ENCODE measurements around the gene LAIR2. TPM values are rescaled to one million over a fixed set of nuclear protein-coding genes. Genes with fewer than 3 reads are reported as not detected.
A peak's percentile ranks its signal among the peaks of the same experiment; 100 is the strongest.
"Not testable (repeated sequence)": the region's sequence is repeated elsewhere in the genome, so short reads cannot be mapped to it uniquely, and the experiment has no call there.

LAIR2 gene
- total and polyA plus RNA-seq, 2 of the 13 experiments (the other 11 are each of a cell fraction or from before 2014, with no cell fraction given): 1.3 to 1.9 TPM

DNA sequence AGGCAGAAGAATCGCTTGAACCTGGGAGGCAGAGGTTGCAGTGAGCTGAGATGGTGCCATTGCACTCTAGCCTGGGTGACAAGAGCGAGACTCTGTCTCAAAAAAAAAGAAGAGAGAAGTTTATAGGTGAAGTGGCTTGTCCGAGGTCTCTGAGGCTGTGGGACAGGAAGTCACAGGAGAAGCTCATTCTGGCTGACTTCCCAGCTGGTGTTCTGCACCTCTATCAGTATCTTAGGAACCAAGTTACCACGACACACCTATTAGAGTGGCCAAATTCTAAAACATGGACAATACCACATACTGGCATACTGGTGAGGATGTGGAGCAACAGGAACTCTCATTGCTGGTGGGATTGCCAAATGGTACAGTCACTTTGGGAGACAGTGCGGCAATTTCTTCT, 7.3 kb upstream of the LAIR2 start:
- peaks cover 0 to 10% of the 10 kb centered on the region in 2 experiments; a peak in 2 of 5 replicates for H3K27me3 ChIP-seq (ENCODE audit: control insufficient read depth in 1 of 2, insufficient read depth in 2 of 2, low read length in 2 of 2)
- POLR2A ChIA-PET; in situ Hi-C loops (cut with HindIII; ENCODE audit: extremely low pct_ligation_motif_present, low pct_unique_long_range_greater_than_20kb); H3K4me2 ChIP-seq (ENCODE audit: low read depth, low read length); ATAC-seq; CTCF ChIA-PET (ENCODE audit: low intra/inter-chr PET ratio, low total read pairs); H3K9me3 ChIP-seq (ENCODE audit: low read length); H4K20me1 ChIP-seq (ENCODE audit: insufficient read depth, low read length); DNase-seq (ENCODE audit: low spot score); BruUV-seq (replicated peaks); H3K9ac ChIP-seq (ENCODE audit: insufficient read depth, low read depth, low read length); H3K4me3 ChIP-seq (replicated peaks in 1 of 3; ENCODE audit: insufficient read depth in 1 of 3, low read depth in 2 of 3, low read length in 3 of 3); H3K4me1 ChIP-seq (ENCODE audit: insufficient read depth, low read length); H3K36me3 ChIP-seq (replicated peaks in 1 of 2; ENCODE audit: control insufficient read depth in 1 of 2, insufficient read depth in 2 of 2, low read length in 2 of 2); H2AFZ ChIP-seq (ENCODE audit: low read length); intact Hi-C loops (cut with micrococcal nuclease; ENCODE audit: unreplicated experiment); H3K27ac ChIP-seq (ENCODE audit: extremely low read length, insufficient read depth, low read length); H3K79me2 ChIP-seq (ENCODE audit: insufficient read depth, low read length): not testable (repeated sequence)
- 8% methylated on average over 5 of the region's 5 CpGs for WGBS (ENCODE audit: low lambda C conversion rate)
- peak; percentile 37 for FAIRE-seq

- H3K27me3 ChIP-seq (ENCODE audit: control insufficient read depth in 1 of 2, insufficient read depth in 2 of 2, low read length in 2 of 2); H3K9ac ChIP-seq (ENCODE audit: insufficient read depth, low read depth, low read length); in situ Hi-C loops (cut with HindIII; ENCODE audit: extremely low pct_ligation_motif_present, low pct_unique_long_range_greater_than_20kb); H3K9me3 ChIP-seq (ENCODE audit: low read length); H3K79me2 ChIP-seq (ENCODE audit: insufficient read depth, low read length); POLR2A ChIA-PET; FAIRE-seq; DNase-seq (ENCODE audit: low spot score); H3K4me2 ChIP-seq (ENCODE audit: low read depth, low read length); ATAC-seq; H4K20me1 ChIP-seq (ENCODE audit: insufficient read depth, low read length); intact Hi-C loops (cut with micrococcal nuclease; ENCODE audit: unreplicated experiment); H2AFZ ChIP-seq (ENCODE audit: low read length); BruUV-seq (replicated peaks); H3K4me3 ChIP-seq (replicated peaks in 1 of 3; ENCODE audit: insufficient read depth in 1 of 3, low read depth in 2 of 3, low read length in 3 of 3); H3K4me1 ChIP-seq (ENCODE audit: insufficient read depth, low read length); CTCF ChIA-PET (ENCODE audit: low intra/inter-chr PET ratio, low total read pairs); H3K36me3 ChIP-seq (replicated peaks in 1 of 2; ENCODE audit: control insufficient read depth in 1 of 2, insufficient read depth in 2 of 2, low read length in 2 of 2); H3K27ac ChIP-seq (ENCODE audit: extremely low read length, insufficient read depth, low read length): not testable (repeated sequence)
- WGBS (ENCODE audit: low lambda C conversion rate): 36% methylated on average over 8 of the region's 15 CpGs
These were observed 4.7 kb upstream of the LAIR2 start for GRCh38 chr19:54497747-54498450.

- not testable (repeated sequence) for DNase-seq (ENCODE audit: low spot score)
These were observed 4.2 kb upstream of the LAIR2 start for GRCh38 chr19:54498451-54498772.

DNA sequence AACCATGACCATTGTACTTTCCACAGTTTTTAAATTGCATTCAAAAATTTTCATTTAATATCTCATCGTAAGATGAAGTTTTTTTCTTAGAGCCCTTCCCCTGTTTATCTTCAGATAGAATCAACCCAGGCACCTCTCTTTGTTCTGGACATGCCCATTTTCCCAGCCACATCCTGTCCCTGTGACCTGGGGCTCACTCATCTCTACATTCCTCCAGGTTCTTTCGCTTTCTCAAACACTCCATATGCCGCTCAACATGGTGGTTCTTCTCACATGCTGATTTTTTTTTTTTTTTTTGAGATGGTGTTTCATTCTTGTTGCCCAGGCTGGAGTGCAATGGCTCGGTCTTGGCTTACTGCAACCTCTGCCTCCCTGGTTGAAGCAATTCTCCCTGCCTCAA, 2.9 kb downstream of the LAIR2 start:
- H3K27me3 ChIP-seq (ENCODE audit: control insufficient read depth in 1 of 2, insufficient read depth in 2 of 2, low read length in 2 of 2): not testable (repeated sequence)

More at GRCh38 chr19:54498451-54498772, 4.2 kb upstream of the LAIR2 start:
- WGBS (ENCODE audit: low lambda C conversion rate): 51% methylated on average over 8 of the region's 9 CpGs
- H3K27ac ChIP-seq (ENCODE audit: extremely low read length, insufficient read depth, low read length); H3K4me1 ChIP-seq (ENCODE audit: insufficient read depth, low read length); H3K27me3 ChIP-seq (ENCODE audit: control insufficient read depth in 1 of 2, insufficient read depth in 2 of 2, low read length in 2 of 2); intact Hi-C loops (cut with micrococcal nuclease; ENCODE audit: unreplicated experiment); H3K36me3 ChIP-seq (replicated peaks in 1 of 2; ENCODE audit: control insufficient read depth in 1 of 2, insufficient read depth in 2 of 2, low read length in 2 of 2); H3K9me3 ChIP-seq (ENCODE audit: low read length); in situ Hi-C loops (cut with HindIII; ENCODE audit: extremely low pct_ligation_motif_present, low pct_unique_long_range_greater_than_20kb); BruUV-seq (replicated peaks); H3K79me2 ChIP-seq (ENCODE audit: insufficient read depth, low read length); H3K4me2 ChIP-seq (ENCODE audit: low read depth, low read length); H4K20me1 ChIP-seq (ENCODE audit: insufficient read depth, low read length); ATAC-seq; CTCF ChIA-PET (ENCODE audit: low intra/inter-chr PET ratio, low total read pairs); POLR2A ChIA-PET; H2AFZ ChIP-seq (ENCODE audit: low read length); FAIRE-seq; H3K4me3 ChIP-seq (replicated peaks in 1 of 3; ENCODE audit: insufficient read depth in 1 of 3, low read depth in 2 of 3, low read length in 3 of 3); H3K9ac ChIP-seq (ENCODE audit: insufficient read depth, low read depth, low read length): not testable (repeated sequence)

More for the DNA sequence above, 2.9 kb downstream of the LAIR2 start:
- DNase-seq (ENCODE audit: low spot score); CTCF ChIA-PET (ENCODE audit: low intra/inter-chr PET ratio, low total read pairs); H3K79me2 ChIP-seq (ENCODE audit: insufficient read depth, low read length); H3K36me3 ChIP-seq (replicated peaks in 1 of 2; ENCODE audit: control insufficient read depth in 1 of 2, insufficient read depth in 2 of 2, low read length in 2 of 2); H3K27ac ChIP-seq (ENCODE audit: extremely low read length, insufficient read depth, low read length); ATAC-seq; H3K9me3 ChIP-seq (ENCODE audit: low read length); H3K9ac ChIP-seq (ENCODE audit: insufficient read depth, low read depth, low read length); H3K4me2 ChIP-seq (ENCODE audit: low read depth, low read length); intact Hi-C loops (cut with micrococcal nuclease; ENCODE audit: unreplicated experiment); FAIRE-seq; H2AFZ ChIP-seq (ENCODE audit: low read length); POLR2A ChIA-PET; BruUV-seq (replicated peaks); H4K20me1 ChIP-seq (ENCODE audit: insufficient read depth, low read length); in situ Hi-C loops (cut with HindIII; ENCODE audit: extremely low pct_ligation_motif_present, low pct_unique_long_range_greater_than_20kb); H3K4me3 ChIP-seq (replicated peaks in 1 of 3; ENCODE audit: insufficient read depth in 1 of 3, low read depth in 2 of 3, low read length in 3 of 3): not testable (repeated sequence)
- H3K4me1 ChIP-seq (ENCODE audit: insufficient read depth, low read length): peaks cover 16% of the 10 kb centered on the region
- 84% methylated on average over 4 of the region's 4 CpGs for WGBS (ENCODE audit: low lambda C conversion rate)
